NCI-H460 (cell line): Measurements from ENCODE around the gene SMARCD3. TPM values are rescaled to one million over a fixed set of nuclear protein-coding genes. Genes with fewer than 3 reads are reported as not detected.
A peak's percentile ranks its signal among the peaks of the same experiment; 100 is the strongest.

ENCODE experiments used
- DNase-seq: peaks from one replicate; pipeline ENCODE4 v3.0.0-alpha.2; 2016; ENCODE audit warnings: low read depth; ENCODE audit errors: extremely low read depth
- total RNA-seq: library from RNA; depleted of rRNA; stranded (reverse); fragments of >200 nt; shearing (Covaris generic); gene quantifications from 2 replicates; pipeline ENCODE4 v1.2.3, GENCODE V29; 2014

The SMARCD3 gene
- total RNA-seq, 1 experiment from 2014 or later: 43.5 TPM

- DNase-seq: no peak
Observed at GRCh38 chr7:151273651-151274390, 25.3 kb upstream of the SMARCD3 start.

GRCh38 chr7:151272877-151273276 is 24.4 kb upstream of the SMARCD3 start:
- no peak for DNase-seq

- no peak for DNase-seq
Observed at GRCh38 chr7:151272405-151272804, 23.9 kb upstream of the SMARCD3 start.

GRCh38 chr7:151271699-151272355 is 23.3 kb upstream of the SMARCD3 start:
- no peak for DNase-seq

GRCh38 chr7:151269511-151269910 is 21.0 kb upstream of the SMARCD3 start:
- no peak for DNase-seq

- no peak for DNase-seq
Observed at GRCh38 chr7:151265351-151265931, 16.9 kb upstream of the SMARCD3 start.

GRCh38 chr7:151264615-151265014 is 16.1 kb upstream of the SMARCD3 start:
- DNase-seq: no peak

- no peak for DNase-seq
Observed at GRCh38 chr7:151261529-151261928, 13.0 kb upstream of the SMARCD3 start.

- DNase-seq: no peak
Observed at GRCh38 chr7:151260883-151261282, 12.4 kb upstream of the SMARCD3 start.

GRCh38 chr7:151260471-151260870 is 12.0 kb upstream of the SMARCD3 start:
- no peak for DNase-seq

- no peak for DNase-seq
Observed at GRCh38 chr7:151257990-151258389, 9.5 kb upstream of the SMARCD3 start.

- no peak for DNase-seq
Observed at GRCh38 chr7:151256410-151257045, 8.0 kb upstream of the SMARCD3 start.

GRCh38 chr7:151255390-151255789 is 6.9 kb upstream of the SMARCD3 start:
- DNase-seq: no peak

GRCh38 chr7:151254851-151255250 is 6.4 kb upstream of the SMARCD3 start:
- no peak for DNase-seq

- DNase-seq: no peak
Observed at GRCh38 chr7:151254316-151254715, 5.8 kb upstream of the SMARCD3 start.

GRCh38 chr7:151252961-151253711 is 4.6 kb upstream of the SMARCD3 start:
- DNase-seq: no peak

- DNase-seq: no peak
Observed at GRCh38 chr7:151252561-151252835, 4.0 kb upstream of the SMARCD3 start.

- peak; percentile 49 for DNase-seq
Observed at GRCh38 chr7:151251689-151252560, 3.4 kb upstream of the SMARCD3 start.

- DNase-seq: no peak
Observed at GRCh38 chr7:151251328-151251688, 2.8 kb upstream of the SMARCD3 start.
